A673 (cell line): ENCODE results near the gene STX3.

Experiments
- CTCF ChIP-seq: fragments of 300-800, 200-600 bp; sonication (generic); conservative IDR thresholded peaks from 2 replicates; pipeline ENCODE4 v1.5.1; 2017; ENCODE audit warnings: low read depth, mild to moderate bottlenecking, antibody characterized with exemption, low read length, moderate library complexity, mixed read lengths
- EZH2 ChIP-seq: fragments of 200-600 bp; sonication (generic); IDR thresholded peaks from 2 replicates; pipeline ENCODE4 v1.6.1; 2017; ENCODE audit warnings: borderline replicate concordance, low read depth, mild to moderate bottlenecking, mixed read lengths, antibody characterized with exemption, low read length; ENCODE audit not compliant: poor library complexity, severe bottlenecking

DNA sequence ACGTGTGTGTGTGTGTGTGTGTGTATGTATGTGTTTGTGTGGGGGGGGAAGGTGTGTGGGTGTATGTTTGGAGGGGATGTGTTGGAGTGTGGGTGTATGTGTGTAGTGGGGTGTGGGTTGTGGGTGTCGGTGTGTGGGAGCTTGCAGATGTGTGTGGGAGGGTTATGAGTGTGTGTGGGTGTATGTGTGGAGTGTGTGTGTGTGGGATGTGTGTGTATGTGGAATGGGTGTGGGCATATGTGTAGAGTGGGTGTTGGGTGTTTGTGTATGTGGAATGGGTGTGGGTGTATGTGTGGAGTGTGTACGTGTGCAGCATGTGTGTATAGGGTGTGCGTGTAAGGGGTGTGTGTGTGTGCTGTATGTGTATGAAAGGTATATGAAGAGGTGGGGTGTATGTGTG lies 14.7 kb downstream of the STX3 start:
- no peak for TF ChIP-seq CTCF
- no peak for TF ChIP-seq EZH2
